HepG2 (cell line): ENCODE results near the gene ENTREP3. TPM values are rescaled to one million over a fixed set of nuclear protein-coding genes. Genes with fewer than 3 reads are reported as not detected.

Experiments
- MTA1 ChIP-seq: sonication (generic); formaldehyde crosslinking; IDR thresholded peaks from 2 replicates; pipeline ENCODE4 v1.4.0; 2020; ENCODE audit warnings: missing genetic modification reagents, mild to moderate bottlenecking, borderline replicate concordance
- MXD1 ChIP-seq: sonication (generic); formaldehyde crosslinking; IDR thresholded peaks from 2 replicates; pipeline ENCODE4 v1.4.0; 2020; ENCODE audit warnings: mild to moderate bottlenecking, missing genetic modification reagents
- NCOA2 ChIP-seq: sonication (generic); formaldehyde crosslinking; IDR thresholded peaks from 2 replicates; pipeline ENCODE4 v1.8.0; 2022; ENCODE audit warnings: inconsistent platforms
- NCOR1 ChIP-seq: fragments of 200-600 bp; sonication (generic); IDR thresholded peaks from 2 replicates; pipeline ENCODE4 v1.7.0; 2017; ENCODE audit warnings: antibody characterized with exemption, low read length, borderline replicate concordance
- NFIB ChIP-seq: sonication (generic); formaldehyde crosslinking; IDR thresholded peaks from 2 replicates; pipeline ENCODE4 v1.9.0; 2021; ENCODE audit warnings: missing genetic modification reagents, mild to moderate bottlenecking, borderline replicate concordance
- NR2C2 ChIP-seq: sonication (generic); formaldehyde crosslinking; IDR thresholded peaks from 2 replicates; pipeline ENCODE4 v1.4.0; 2020; ENCODE audit warnings: missing genetic modification reagents, mild to moderate bottlenecking, moderate library complexity, borderline replicate concordance
- PAXIP1 ChIP-seq: sonication (generic); formaldehyde crosslinking; conservative IDR thresholded peaks from 2 replicates; pipeline ENCODE4 v1.4.0; 2020; ENCODE audit warnings: mild to moderate bottlenecking, missing genetic modification reagents, moderate library complexity
- PHF5A ChIP-seq: IDR thresholded peaks from one replicate; pipeline ENCODE4 v1.6.1; 2018; ENCODE audit warnings: low read depth, missing genetic modification reagents; ENCODE audit not compliant: unreplicated experiment
- SSRP1 ChIP-seq: IDR thresholded peaks from 2 replicates; pipeline ENCODE4 v1.6.1; 2016; ENCODE audit warnings: control low read depth
- STAT5B ChIP-seq: sonication (generic); formaldehyde crosslinking; IDR thresholded peaks from 2 replicates; pipeline ENCODE4 v1.4.0; 2020; ENCODE audit warnings: missing genetic modification reagents
- TMF1 ChIP-seq: sonication (generic); formaldehyde crosslinking; IDR thresholded peaks from 2 replicates; pipeline ENCODE4 v1.8.1; 2022; ENCODE audit warnings: low read depth, missing genetic modification reagents
- ZBTB39 ChIP-seq: sonication (generic); formaldehyde crosslinking; IDR thresholded peaks from 2 replicates; pipeline ENCODE4 v1.5.0; 2020; ENCODE audit warnings: missing genetic modification reagents
- ZNF546 ChIP-seq: sonication (generic); formaldehyde crosslinking; conservative IDR thresholded peaks from 2 replicates; pipeline ENCODE4 v1.8.1; 2023; ENCODE audit warnings: mild to moderate bottlenecking, missing genetic modification reagents
- ZNF574 ChIP-seq: sonication (generic); formaldehyde crosslinking; IDR thresholded peaks from 2 replicates; pipeline ENCODE4 v1.4.0; 2020; ENCODE audit warnings: missing genetic modification reagents
- polyA plus RNA-seq, 8 experiments: library from polyadenylated mRNA; depleted of rRNA in 3 of 8; stranded (reverse) in 7 of 8; unstranded in 1 of 8; fragments of >200 nt; fragmentation: Illumina TruSeq in 4 of 8; extraction: Trizol in 4 of 8; gene quantifications; 2 replicates each; pipeline versions ENCODE4 v1.2.1 to v1.2.3, GENCODE V29; 2011 to 2016; ENCODE audit warnings: low read depth in 4 of 8, missing spikeins in 1 of 8, mixed read lengths in 1 of 8; ENCODE audit not compliant: insufficient read depth in 1 of 8
- total RNA-seq, 5 experiments: library from RNA; depleted of rRNA; stranded (reverse); fragments of >200 nt; fragmentation: Illumina TruSeq; extraction: Trizol; gene quantifications; 2 replicates each; pipeline ENCODE4 v1.2.3, GENCODE V29; 2016; ENCODE audit warnings: low read depth in 1 of 5

Gene ENTREP3
- total and polyA plus RNA-seq, 2 of the 13 experiments (the other 11 are each of a cell fraction or from before 2014, with no cell fraction given): 4.1 to 9.9 TPM

- TF ChIP-seq ZNF574 (CRISPR knock-in tag) (no peak), PHF5A (CRISPR knock-in tag) (no peak), NR2C2 (CRISPR knock-in tag) (0 out of 2 replicates have a peak, but pooled peaks have one; percentile 33), MXD1 (CRISPR knock-in tag) (no peak), TMF1 (CRISPR knock-in tag) (no peak), MTA1 (CRISPR knock-in tag) (no peak), PAXIP1 (CRISPR knock-in tag) (no peak), NFIB (CRISPR knock-in tag) (no peak), SSRP1 (CRISPR knock-in tag) (no peak), NCOR1 (no peak), NCOA2 (no peak), STAT5B (CRISPR knock-in tag) (no peak), ZBTB39 (CRISPR knock-in tag) (no peak), ZNF546 (CRISPR knock-in tag) (no peak)
Measured at GRCh38 chr1:155206891-155207805, 48.1 kb downstream of the ENTREP3 start (continued).
